ENCODE measurements around the gene MBD6. TPM values are rescaled to one million over a fixed set of nuclear protein-coding genes. Genes with fewer than 3 reads are reported as not detected.

MBD6 gene
- total RNA-seq, 4 donors from 2014 or later: 14.9 to 138 (median 17.1) TPM

- H3K4me3 ChIP-seq: peak overlapping the region; percentile 92 to 100
- H3K27me3 ChIP-seq: no peaks in the 10 kb centered on the region
- peaks cover 0 to 11% of the 10 kb centered on the region in 2 donors for H3K4me1 ChIP-seq
- TF ChIP-seq CTCF (IDR thresholded peaks at IDR 0.05) (no peak), POLR2A (IDR thresholded peaks at IDR 0.05) (no peak)
- peak overlapping the region; percentile 45 to 82 for H3K27ac ChIP-seq
- H3K36me3 ChIP-seq: no peaks in the 10 kb centered on the region
- intact Hi-C loops (cut with DNase I; ENCODE audit: low total_unique reads): no loop called here
- no peaks in the 10 kb centered on the region for H3K9me3 ChIP-seq
- no peak for DNase-seq
Observed at GRCh38 chr12:57547288-57548012, 24.8 kb downstream of the MBD6 start.

- Histone ChIP-seq H3K27me3 (no peaks in the 10 kb centered on the region), H3K4me3 (no peak overlapping the region), H3K36me3 (no peaks in the 10 kb centered on the region), H3K27ac (no peak overlapping the region), H3K9me3 (no peaks in the 10 kb centered on the region), H3K4me1 (peaks cover 0 to 11% of the 10 kb centered on the region in 2 donors)
- no peak for DNase-seq
- intact Hi-C loops (cut with DNase I; ENCODE audit: low total_unique reads): no loop called here
- TF ChIP-seq CTCF (IDR thresholded peaks at IDR 0.05): no peak
- no peak for TF ChIP-seq POLR2A (IDR thresholded peaks at IDR 0.05)
Observed at GRCh38 chr12:57548013-57548315, 25.3 kb downstream of the MBD6 start.

GRCh38 chr12:57548488-57548887 lies 25.9 kb downstream of the MBD6 start:
- H3K4me1 ChIP-seq: peaks cover 0 to 11% of the 10 kb centered on the region in 2 donors

GRCh38 chr12:57549203-57549908 lies 26.7 kb downstream of the MBD6 start:
- intact Hi-C loops (cut with DNase I; ENCODE audit: low total_unique reads): no loop called here
- Histone ChIP-seq H3K9me3 (no peaks in the 10 kb centered on the region), H3K27me3 (no peaks in the 10 kb centered on the region), H3K27ac (peak overlapping the region in 1 of 2 donors; percentile 52), H3K4me3 (peak overlapping the region; percentile 30 to 38), H3K36me3 (no peaks in the 10 kb centered on the region), H3K4me1 (peaks cover 0 to 11% of the 10 kb centered on the region in 2 donors)
- DNase-seq: no peak
- no peak for TF ChIP-seq CTCF (IDR thresholded peaks at IDR 0.05)

More at GRCh38 chr12:57548488-57548887, 25.9 kb downstream of the MBD6 start:
- intact Hi-C loops (cut with DNase I; ENCODE audit: low total_unique reads): no loop called here
- Histone ChIP-seq H3K27me3 (no peaks in the 10 kb centered on the region), H3K9me3 (no peaks in the 10 kb centered on the region), H3K36me3 (no peaks in the 10 kb centered on the region), H3K27ac (no peak overlapping the region), H3K4me3 (no peak overlapping the region)
- TF ChIP-seq POLR2A (IDR thresholded peaks at IDR 0.05): no peak
- TF ChIP-seq CTCF (IDR thresholded peaks at IDR 0.05): no peak
- no peak for DNase-seq

GRCh38 chr12:57549909-57550640 lies 27.5 kb downstream of the MBD6 start, which contains the start of gene KIF5A:
Gene KIF5A (plus strand): TSS chr12:57550044. CDS start chr12:57550272, 228 bp downstream.
- H3K27ac ChIP-seq: peak within 1 kb of the TSS in 1 of 2 donors; percentile 52

More at GRCh38 chr12:57549909-57550640, 27.5 kb downstream of the MBD6 start, which contains the start of gene KIF5A:
- DNase-seq: peak in 1 of 2 donors; percentile 40
- intact Hi-C loops (cut with DNase I; ENCODE audit: low total_unique reads): no loop called here
- Histone ChIP-seq H3K4me1 (peaks cover 0 to 11% of the 10 kb centered on the region in 2 donors), H3K36me3 (no peaks in the 10 kb centered on the region), H3K27me3 (no peaks in the 10 kb centered on the region), H3K9me3 (no peaks in the 10 kb centered on the region), H3K4me3 (peak within 1 kb of the TSS; percentile 30 to 38)
- TF ChIP-seq POLR2A (IDR thresholded peaks at IDR 0.05) (peak in 1 of 2 donors; percentile 28), CTCF (IDR thresholded peaks at IDR 0.05) (peak in 1 of 4 experiments; percentile 7)

Measured in uterus (tissue), 4 donors.